GM19035 (cell line): ENCODE measurements around the gene ABLIM1.

Source experiments
- ATAC-seq: cut with Tn5 transposase; IDR thresholded peaks from one replicate; pipeline ENCODE4 v1.9.1; 2021; ENCODE audit not compliant: unreplicated experiment

Gene ABLIM1

GRCh38 chr10:114680543-114681117, 22.6 kb upstream of the ABLIM1 start:
- ATAC-seq: no peak

- ATAC-seq: no peak
Observed at GRCh38 chr10:114679552-114679951, 21.5 kb upstream of the ABLIM1 start.

GRCh38 chr10:114678820-114679219, 20.7 kb upstream of the ABLIM1 start:
- no peak for ATAC-seq

- ATAC-seq: no peak
Observed at GRCh38 chr10:114678336-114678735, 20.3 kb upstream of the ABLIM1 start.

- ATAC-seq: no peak
Observed at GRCh38 chr10:114674346-114674745, 16.3 kb upstream of the ABLIM1 start.

GRCh38 chr10:114669648-114670047, 11.6 kb upstream of the ABLIM1 start:
- ATAC-seq: no peak

GRCh38 chr10:114668375-114669080, 10.5 kb upstream of the ABLIM1 start:
- no peak for ATAC-seq

GRCh38 chr10:114665873-114666272, 7.8 kb upstream of the ABLIM1 start:
- ATAC-seq: no peak

- ATAC-seq: no peak
Observed at GRCh38 chr10:114665406-114665805, 7.3 kb upstream of the ABLIM1 start.

- no peak for ATAC-seq
Observed at GRCh38 chr10:114664127-114664526, 6.1 kb upstream of the ABLIM1 start.

GRCh38 chr10:114663626-114664025, 5.6 kb upstream of the ABLIM1 start:
- no peak for ATAC-seq

- ATAC-seq: no peak
Observed at GRCh38 chr10:114662646-114663217, 4.7 kb upstream of the ABLIM1 start.

GRCh38 chr10:114661212-114661880, 3.3 kb upstream of the ABLIM1 start:
- no peak for ATAC-seq

- no peak for ATAC-seq
Observed at GRCh38 chr10:114655671-114656070, 2.4 kb downstream of the ABLIM1 start.

GRCh38 chr10:114654822-114655575, 3.1 kb downstream of the ABLIM1 start:
- no peak for ATAC-seq

GRCh38 chr10:114653926-114654325, 4.1 kb downstream of the ABLIM1 start:
- ATAC-seq: no peak

GRCh38 chr10:114652402-114653368, 5.4 kb downstream of the ABLIM1 start:
- ATAC-seq: no peak

- ATAC-seq: no peak
Observed at GRCh38 chr10:114650831-114651230, 7.2 kb downstream of the ABLIM1 start.

GRCh38 chr10:114650266-114650665, 7.8 kb downstream of the ABLIM1 start:
- ATAC-seq: no peak
